HL-60 (cell line): Measurements from ENCODE around the gene KIF5A.

ENCODE experiments used
- DNase-seq, 2 experiments: peaks; one replicate each; pipeline ENCODE4 v3.0.0-alpha.2; 2010 to 2020; ENCODE audit warnings: low read depth in 1 of 2, low spot score in 1 of 2
- H3K27ac ChIP-seq: fragments of 250-450 bp; sonication (Bioruptor Pico); replicated peaks from 2 replicates; pipeline ENCODE4 v1.5.1; 2020; ENCODE audit warnings: mild to moderate bottlenecking, moderate library complexity
- H3K27me3 ChIP-seq: fragments of 250-450 bp; sonication (Bioruptor Pico); 2 replicates; pipeline ENCODE4 v1.5.1; 2021; ENCODE audit warnings: mild to moderate bottlenecking, moderate library complexity; ENCODE audit not compliant: insufficient read depth, poor library complexity, severe bottlenecking
- H3K4me3 ChIP-seq: replicated peaks from 2 replicates; pipeline ENCODE4 v1.5.1; 2011; ENCODE audit warnings: mild to moderate bottlenecking, control low read depth, low read length; ENCODE audit not compliant: insufficient read depth
- CTCF ChIP-seq: IDR thresholded peaks from one replicate; pipeline ENCODE4 v1.5.1; 2011; ENCODE audit warnings: low read length, control low read depth, inconsistent platforms; ENCODE audit not compliant: insufficient read depth
- GABPA ChIP-seq: IDR thresholded peaks from 2 replicates; pipeline ENCODE4 v1.6.1; 2012; ENCODE audit warnings: low read depth
- POLR2AphosphoS5 ChIP-seq: IDR thresholded peaks from 2 replicates; pipeline ENCODE4 v1.6.1; 2012; ENCODE audit warnings: low read depth
- REST ChIP-seq: IDR thresholded peaks from 2 replicates; pipeline ENCODE4 v1.6.1; 2012; ENCODE audit warnings: low read depth; ENCODE audit not compliant: insufficient replicate concordance
- SPI1 ChIP-seq: IDR thresholded peaks from 2 replicates; pipeline ENCODE4 v1.6.1; 2012; ENCODE audit warnings: low read depth, mild to moderate bottlenecking, borderline replicate concordance

KIF5A gene

GRCh38 chr12:57526477-57527126 is 23.2 kb upstream of the KIF5A start:
- no peak for DNase-seq
- H3K4me3 ChIP-seq, result no peak overlapping the region
- no peak overlapping the region for H3K27ac ChIP-seq
- H3K27me3 ChIP-seq, result no peaks in the 10 kb centered on the region
- no peak for TF ChIP-seq GABPA
- TF ChIP-seq POLR2AphosphoS5, result no peak
- no peak for TF ChIP-seq CTCF
- no peak for TF ChIP-seq SPI1
- no peak for TF ChIP-seq REST

- TF ChIP-seq SPI1, result no peak
- no peak for TF ChIP-seq CTCF
- no peak for TF ChIP-seq POLR2AphosphoS5
- TF ChIP-seq REST, result no peak
- TF ChIP-seq GABPA, result no peak
- no peak overlapping the region for H3K4me3 ChIP-seq
- H3K27me3 ChIP-seq, result no peaks in the 10 kb centered on the region
- no peak for DNase-seq
- no peak overlapping the region for H3K27ac ChIP-seq
Observed at GRCh38 chr12:57527184-57527583, 22.7 kb upstream of the KIF5A start.

- no peaks in the 10 kb centered on the region for H3K27me3 ChIP-seq
Observed at GRCh38 chr12:57528176-57528575, 21.7 kb upstream of the KIF5A start.

More at GRCh38 chr12:57528176-57528575, 21.7 kb upstream of the KIF5A start:
- no peak for TF ChIP-seq SPI1
- no peak for TF ChIP-seq CTCF
- TF ChIP-seq REST, result no peak
- no peak for TF ChIP-seq GABPA
- no peak for TF ChIP-seq POLR2AphosphoS5
- Histone ChIP-seq H3K4me3 (no peak overlapping the region), H3K27ac (no peak overlapping the region)
- DNase-seq, result no peak
